OCI-LY7 (cell line): Measurements from ENCODE around the gene SAMD13. TPM values are rescaled to one million over a fixed set of nuclear protein-coding genes. Genes with fewer than 3 reads are reported as not detected.

Experiments used
- BruUV-seq: library from RNA; stranded (reverse); fragments of 400-500 nt; replicated peaks from 2 replicates; lab custom pipeline; 2021; lab: Mats Ljungman, UMichigan
- CTCF ChIA-PET: fragments of 300-600 bp; sonication (Branson Sonifier 250); formaldehyde crosslinking; loops from one replicate; lab custom pipeline; 2022; ENCODE audit warnings: antibody characterized with exemption; ENCODE audit not compliant: unreplicated experiment; lab: Charles Lee
- POLR2A ChIA-PET: fragments of 300-600 bp; sonication (Branson Sonifier 250); formaldehyde crosslinking; loops from one replicate; lab custom pipeline; 2022; ENCODE audit warnings: antibody characterized with exemption; lab: Charles Lee
- DNase-seq: peaks from one replicate; pipeline ENCODE4 v3.0.0-alpha.2; 2015; ENCODE audit warnings: low spot score
- H2AFZ ChIP-seq: fragments of 200-600 bp; sonication (generic), shearing (Covaris generic); 2 replicates; pipeline ENCODE4 v1.6.1; 2014; ENCODE audit warnings: mild to moderate bottlenecking, antibody characterized with exemption, low read length, moderate library complexity
- H3K27ac ChIP-seq: fragments of 200-600 bp; sonication (generic); 2 replicates; pipeline ENCODE4 v1.5.1; 2014; ENCODE audit warnings: mixed run types, low read depth, mild to moderate bottlenecking, moderate library complexity, low read length, inconsistent platforms; ENCODE audit not compliant: poor library complexity, severe bottlenecking
- H3K36me3 ChIP-seq: fragments of 200-600 bp; sonication (generic); 2 replicates; pipeline ENCODE4 v1.6.1; 2014; ENCODE audit warnings: mild to moderate bottlenecking, antibody characterized with exemption, low read length, moderate library complexity, mixed read lengths; ENCODE audit not compliant: insufficient read depth
- H3K4me1 ChIP-seq: fragments of 200-600 bp; sonication (generic); 2 replicates; pipeline ENCODE4 v1.5.1; 2014; ENCODE audit warnings: mild to moderate bottlenecking, low read length; ENCODE audit not compliant: insufficient read depth, poor library complexity, severe bottlenecking
- H3K4me2 ChIP-seq: fragments of 200-600 bp; sonication (generic); 2 replicates; pipeline ENCODE4 v1.6.1; 2014; ENCODE audit warnings: mild to moderate bottlenecking, low read length
- H3K4me3 ChIP-seq: fragments of 200-600 bp; sonication (generic); 2 replicates; pipeline ENCODE4 v1.5.1; 2014; ENCODE audit warnings: mild to moderate bottlenecking, low read depth, low read length; ENCODE audit not compliant: poor library complexity, severe bottlenecking
- H3K79me2 ChIP-seq: fragments of 200-600 bp; sonication (generic); 2 replicates; pipeline ENCODE4 v1.6.1; 2016; ENCODE audit warnings: low read depth, mild to moderate bottlenecking, low read length, moderate library complexity, mixed read lengths; ENCODE audit not compliant: insufficient read depth
- H3K9me2 ChIP-seq: fragments of 200-600 bp; sonication (generic); 2 replicates; pipeline ENCODE4 v1.6.1; 2016; ENCODE audit warnings: mild to moderate bottlenecking, low read length, mixed read lengths; ENCODE audit not compliant: insufficient read depth
- H3K9me3 ChIP-seq: fragments of 200-600 bp; sonication (generic); 2 replicates; pipeline ENCODE4 v1.6.1; 2014; ENCODE audit warnings: mild to moderate bottlenecking, mixed run types, low read length, mixed read lengths
- H4K20me1 ChIP-seq: fragments of 200-600 bp; sonication (generic); 2 replicates; pipeline ENCODE4 v1.6.1; 2014; ENCODE audit warnings: mild to moderate bottlenecking, antibody characterized with exemption, low read length, moderate library complexity, mixed read lengths; ENCODE audit not compliant: insufficient read depth
- CTCF ChIP-seq: fragments of 200-600 bp; sonication (generic); conservative IDR thresholded peaks from 2 replicates; pipeline ENCODE4 v1.5.1; 2014; ENCODE audit warnings: mild to moderate bottlenecking, antibody characterized with exemption, low read length, moderate library complexity, mixed read lengths
- EZH2phosphoT487 ChIP-seq: fragments of 200-600 bp; sonication (generic); IDR thresholded peaks from 2 replicates; pipeline ENCODE4 v1.6.1; 2018; ENCODE audit warnings: low read depth, borderline replicate concordance, mild to moderate bottlenecking, mixed run types, antibody characterized with exemption, low read length, moderate library complexity, mixed read lengths
- intact Hi-C: fragments of 100-400 bp; cut with micrococcal nuclease; formaldehyde crosslinking; loops from one replicate; pipeline ENCODE4 v1.10.0; 2022; ENCODE audit not compliant: unreplicated experiment
- total RNA-seq, 2 experiments: library from RNA; depleted of rRNA in 1 of 2; stranded (reverse); fragments of >200 nt in 1 of 2; shearing (Covaris generic) in 1 of 2; gene quantifications; 2 replicates each; pipeline ENCODE4 v1.2.3, GENCODE V29; 2014 to 2022

Gene SAMD13
- total RNA-seq, 2 experiments from 2014 or later, result 5.4 to 5.7 TPM

DNA sequence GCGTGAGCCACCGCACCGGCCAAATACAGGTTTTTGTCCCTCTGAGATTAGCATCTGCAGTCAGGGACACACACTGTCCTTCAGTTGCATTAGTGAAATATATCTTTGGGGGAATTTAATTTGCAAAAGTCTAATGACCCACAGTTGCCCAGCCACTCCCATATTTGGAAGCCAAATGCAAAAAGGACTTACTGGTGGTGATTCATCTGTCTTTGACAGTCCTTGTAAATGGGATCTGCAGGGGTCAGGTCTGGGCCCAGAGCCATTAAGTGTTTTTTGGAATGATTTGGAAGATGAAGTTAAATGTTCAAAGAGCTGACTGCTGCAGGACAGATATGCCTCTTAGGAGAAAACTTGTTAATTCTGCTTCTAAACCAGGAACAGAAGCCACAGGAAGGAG, 52.2 kb downstream of the SAMD13 start:
- Histone ChIP-seq H3K79me2 (no peaks in the 10 kb centered on the region), H3K4me1 (no peaks in the 10 kb centered on the region), H3K27ac (no peak overlapping the region), H3K9me3 (no peaks in the 10 kb centered on the region), H3K36me3 (no peaks in the 10 kb centered on the region), H2AFZ (no peak overlapping the region), H3K4me2 (no peak overlapping the region), H3K9me2 (no peaks in the 10 kb centered on the region), H3K4me3 (no peak overlapping the region), H4K20me1 (no peaks in the 10 kb centered on the region)
- ChIA-PET POLR2A (interaction anchor here (1.7 kb wide), 1 partner anchor 8 kb away, joined by 4 read pairs; no protein-coding TSS in a partner anchor), CTCF (no interaction called here)
- no TSS peak for BruUV-seq
- intact Hi-C loops, result no loop called here
- DNase-seq, result no peak
- TF ChIP-seq EZH2phosphoT487, result no peak
- no peak for TF ChIP-seq CTCF

- H3K79me2 ChIP-seq, result no peaks in the 10 kb centered on the region
- CTCF ChIA-PET, result no interaction called here
- POLR2A ChIA-PET, result interaction anchor here (0.6 to 1.7 kb wide), 2 partner anchors 9 to 45 kb away, joined by 3 to 4 read pairs; no protein-coding TSS in a partner anchor
- H3K4me2 ChIP-seq, result no peak overlapping the region
- no peak for TF ChIP-seq CTCF
- TF ChIP-seq EZH2phosphoT487, result no peak
- H2AFZ ChIP-seq, result no peak overlapping the region
- no peaks in the 10 kb centered on the region for H3K9me3 ChIP-seq
- no peak for DNase-seq
- no peaks in the 10 kb centered on the region for H4K20me1 ChIP-seq
- H3K9me2 ChIP-seq, result no peaks in the 10 kb centered on the region
- BruUV-seq, result no TSS peak
- H3K4me3 ChIP-seq, result no peak overlapping the region
- H3K4me1 ChIP-seq, result no peaks in the 10 kb centered on the region
- H3K36me3 ChIP-seq, result no peaks in the 10 kb centered on the region
- no peak overlapping the region for H3K27ac ChIP-seq
- intact Hi-C loops, result no loop called here
Observed at GRCh38 chr1:84355556-84355955, 54.0 kb downstream of the SAMD13 start.

- TF ChIP-seq EZH2phosphoT487, result no peak
- no peak for TF ChIP-seq CTCF
- ChIA-PET CTCF (interaction anchor here (1.0 kb wide), 1 partner anchor 14 kb away, joined by 3 read pairs; no protein-coding TSS in a partner anchor), POLR2A (interaction anchor here (0.7 kb wide), 2 partner anchors 19 to 123 kb away, joined by 3 to 6 read pairs; no protein-coding TSS in a partner anchor)
- no TSS peak for BruUV-seq
- no peak overlapping the region for H3K4me2 ChIP-seq
- H4K20me1 ChIP-seq, result no peaks in the 10 kb centered on the region
- no peaks in the 10 kb centered on the region for H3K9me3 ChIP-seq
- intact Hi-C loops, result no loop called here
- no peaks in the 10 kb centered on the region for H3K4me1 ChIP-seq
- H3K27ac ChIP-seq, result no peak overlapping the region
- no peak overlapping the region for H2AFZ ChIP-seq
- H3K9me2 ChIP-seq, result no peaks in the 10 kb centered on the region
- no peak overlapping the region for H3K4me3 ChIP-seq
- no peaks in the 10 kb centered on the region for H3K36me3 ChIP-seq
- no peaks in the 10 kb centered on the region for H3K79me2 ChIP-seq
- no peak for DNase-seq
Observed at GRCh38 chr1:84356881-84357280, 55.4 kb downstream of the SAMD13 start.
